Ovary (tissue), 3 donors: ENCODE measurements around the gene CNNM3.

Source experiments
- CTCF ChIP-seq, 3 donors: fragments of 450-650 bp in 2 of 3; fragments of 200-600 bp in 1 of 3; IDR thresholded peaks; one replicate each; pipeline versions ENCODE4 v1.5.1 to v1.8.0; 2016 to 2022; ENCODE audit warnings: antibody characterized with exemption in 3 of 3, mild to moderate bottlenecking in 1 of 3
- POLR2A ChIP-seq: fragments of 450-650 bp; IDR thresholded peaks from one replicate; pipeline ENCODE4 v1.6.1; 2017; ENCODE audit warnings: antibody characterized with exemption, mild to moderate bottlenecking, moderate library complexity
- donor health status: DM: no; HTN: no; CAD: no.

- TF ChIP-seq CTCF (IDR thresholded peaks at IDR 0.05) (no peak), POLR2A (no peak)
Observed at GRCh38 chr2:96806468-96807126, 9.5 kb upstream of the CNNM3 start.
